Hypothalamus (tissue), 51 donors: ENCODE data around the gene MLEC.
"Not testable (repeated sequence)": the region's sequence is repeated elsewhere in the genome, so short reads cannot be mapped to it uniquely, and the experiment has no call there.

Source experiments
- DNase-seq, 51 donors: peaks; one replicate each; lab custom pipeline; 2025; lab: John Stamatoyannopoulos, UW

Gene MLEC

DNA sequence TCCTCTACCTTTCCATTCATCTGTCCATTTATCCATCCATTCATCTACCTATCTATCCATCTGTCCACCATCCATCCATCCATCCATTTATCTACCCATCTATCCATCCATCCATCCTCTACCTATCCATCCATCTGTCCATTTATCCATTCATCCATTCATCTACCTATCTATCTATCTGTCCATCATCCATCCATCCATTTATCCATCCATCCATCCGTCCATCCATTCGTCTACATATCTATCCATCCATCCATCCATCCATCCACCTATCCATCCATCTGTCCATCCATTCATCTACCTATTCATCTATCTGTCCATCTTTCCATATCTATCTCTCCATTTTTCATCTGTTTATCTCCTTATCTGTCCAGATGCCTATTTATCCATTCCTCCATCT lies 25.5 kb upstream of the MLEC start:
- DNase-seq = no peak

DNA sequence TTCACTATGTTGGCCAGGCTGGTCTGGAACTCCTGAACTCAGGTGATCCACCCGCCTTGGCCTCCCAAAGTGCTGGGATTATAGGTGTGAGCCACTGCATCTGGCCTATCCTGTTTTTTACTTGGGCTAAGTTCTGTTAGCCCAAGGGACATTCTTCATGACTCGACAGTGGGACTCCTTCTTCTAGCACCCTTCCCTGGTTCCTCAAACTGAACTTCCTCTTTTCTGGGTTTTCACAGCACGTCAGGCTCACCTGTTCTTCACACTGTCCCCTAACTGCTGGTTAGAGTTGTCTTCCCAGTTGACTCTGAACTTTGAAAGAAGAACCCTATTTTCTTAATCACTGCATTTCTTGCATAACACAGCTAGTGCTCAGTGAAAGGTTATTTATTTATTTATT lies 24.1 kb upstream of the MLEC start:
- no peak for DNase-seq

DNA sequence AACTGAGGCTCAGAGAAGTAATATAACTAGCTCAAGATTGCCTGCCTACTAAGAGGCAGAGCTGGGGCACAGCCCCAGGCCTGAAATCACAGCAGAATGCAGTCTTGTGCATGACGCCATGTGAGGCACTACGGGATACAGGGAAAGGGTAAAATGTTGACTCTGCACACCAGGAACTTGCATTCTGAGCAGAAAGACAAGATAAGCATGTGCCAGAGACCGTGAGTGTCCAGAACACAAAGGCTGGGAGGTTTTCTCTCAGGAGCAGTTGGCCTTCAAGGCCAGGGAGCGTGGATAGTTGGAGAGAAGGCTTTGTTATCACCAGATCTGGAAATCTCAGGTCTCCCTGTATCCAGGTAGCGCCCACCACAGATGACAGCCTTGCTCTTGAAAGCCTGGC lies 23.2 kb upstream of the MLEC start:
- no peak for DNase-seq

DNA sequence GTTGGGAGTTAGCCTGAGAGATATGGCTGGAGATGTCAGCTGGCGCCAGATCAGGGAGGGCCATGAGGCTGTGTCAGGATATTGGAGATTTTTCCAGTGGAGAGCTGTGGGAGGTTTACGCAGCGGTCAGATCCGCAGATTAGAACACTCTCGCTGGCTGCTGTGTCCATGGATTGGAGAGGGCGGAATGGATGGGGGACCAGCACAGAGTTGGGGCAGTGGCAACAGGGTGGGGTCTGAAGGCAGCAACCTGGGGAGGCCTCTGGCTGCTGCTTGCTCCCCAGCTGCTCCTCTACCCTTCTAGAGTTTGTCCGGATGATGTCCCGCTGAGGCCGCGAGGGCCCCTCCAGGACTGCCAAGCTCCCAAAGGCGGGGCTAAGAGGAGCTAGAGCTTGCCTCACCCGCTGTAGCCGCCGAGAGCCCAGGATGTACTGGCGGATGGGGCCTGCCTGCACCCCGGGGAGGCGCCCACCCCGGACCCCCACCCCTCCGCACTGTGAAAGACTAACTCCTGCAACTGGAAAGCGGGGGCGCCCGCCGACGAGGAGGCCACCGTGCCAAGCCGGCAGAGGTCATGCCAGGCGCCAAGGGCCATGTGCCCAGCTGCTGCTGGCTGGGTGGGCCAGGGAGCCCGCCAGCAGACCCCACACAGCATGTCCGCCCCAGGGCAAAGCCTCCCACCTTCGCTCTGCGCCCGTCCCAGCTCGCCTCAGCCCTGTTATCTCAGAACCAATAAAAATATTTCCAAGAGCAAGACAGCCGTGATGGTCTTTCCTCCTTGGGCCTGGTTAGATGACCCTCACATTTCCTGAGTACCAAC lies 20.2 kb upstream of the MLEC start:
- no peak for DNase-seq

- no peak for DNase-seq
These were observed 18.7 kb upstream of the MLEC start for GRCh38 chr12:120668091-120668867.

- peak in 2 of 51 donors; percentile 5 to 9 for DNase-seq
These were observed 17.8 kb upstream of the MLEC start for GRCh38 chr12:120668868-120669840.

GRCh38 chr12:120670237-120670636 lies 16.7 kb upstream of the MLEC start:
- DNase-seq = not testable (repeated sequence)

GRCh38 chr12:120670667-120671066 lies 16.3 kb upstream of the MLEC start:
- DNase-seq = no peak

GRCh38 chr12:120674097-120674636 lies 12.8 kb upstream of the MLEC start:
- DNase-seq = no peak

DNA sequence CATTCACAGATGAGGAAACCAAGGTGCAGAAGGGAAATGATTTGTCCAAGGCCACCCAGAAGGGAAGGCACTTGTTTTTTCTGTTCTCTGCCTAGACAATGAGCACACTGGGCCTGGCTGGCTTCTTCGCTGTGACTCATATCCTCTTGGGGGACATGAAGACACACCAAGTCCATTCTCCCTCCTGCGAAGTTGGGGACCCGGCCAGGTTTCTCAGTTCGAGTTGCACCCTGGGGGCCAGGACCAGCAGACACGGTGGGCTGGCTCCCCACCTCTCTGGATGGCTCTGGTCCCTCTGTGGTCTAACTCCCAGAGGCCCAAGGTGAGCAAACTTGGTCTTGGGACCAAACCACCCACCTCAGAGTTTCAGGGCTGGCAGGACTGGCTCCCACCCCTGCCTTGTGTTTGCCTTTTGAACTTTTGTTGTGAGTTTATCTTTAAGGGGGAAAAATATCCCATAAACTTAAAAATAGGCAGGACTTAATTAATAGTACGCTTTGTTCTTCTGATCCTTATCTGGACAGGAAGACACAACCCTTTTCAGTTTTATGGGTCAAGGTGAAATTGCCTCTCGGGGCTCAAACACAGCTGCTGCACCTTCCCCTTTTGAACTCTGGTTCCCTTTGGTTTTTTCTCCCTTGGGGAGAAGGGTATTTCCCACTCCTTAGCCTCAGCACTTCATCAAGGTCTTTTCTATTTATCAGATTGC lies 9.0 kb upstream of the MLEC start:
- DNase-seq = no peak

- DNase-seq = no peak
These were observed 8.4 kb upstream of the MLEC start for GRCh38 chr12:120678572-120678971.

- DNase-seq = no peak
These were observed 6.7 kb upstream of the MLEC start for GRCh38 chr12:120680165-120680738.

DNA sequence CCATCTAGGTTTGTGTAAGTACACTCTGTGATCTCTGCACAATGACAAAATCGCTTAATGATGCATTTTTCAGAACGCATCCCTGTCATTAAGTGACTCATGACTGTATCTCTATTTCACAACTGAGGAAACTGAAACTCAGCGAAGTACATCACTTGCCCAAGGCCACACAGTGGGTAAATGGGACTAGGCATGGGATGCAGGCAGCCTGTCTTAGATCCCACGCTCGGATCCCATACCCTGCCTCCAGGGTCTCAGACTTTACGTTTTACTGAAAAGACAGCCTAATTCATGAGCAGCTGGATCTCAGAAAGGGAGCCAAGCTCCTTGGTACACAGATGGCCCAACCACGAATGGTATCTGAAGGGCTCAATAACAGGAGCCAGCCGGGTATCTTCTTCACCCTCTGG lies 2.4 kb upstream of the MLEC start:
- no peak for DNase-seq

GRCh38 chr12:120685522-120685921 lies 1.4 kb upstream of the MLEC start:
- no peak for DNase-seq

DNA sequence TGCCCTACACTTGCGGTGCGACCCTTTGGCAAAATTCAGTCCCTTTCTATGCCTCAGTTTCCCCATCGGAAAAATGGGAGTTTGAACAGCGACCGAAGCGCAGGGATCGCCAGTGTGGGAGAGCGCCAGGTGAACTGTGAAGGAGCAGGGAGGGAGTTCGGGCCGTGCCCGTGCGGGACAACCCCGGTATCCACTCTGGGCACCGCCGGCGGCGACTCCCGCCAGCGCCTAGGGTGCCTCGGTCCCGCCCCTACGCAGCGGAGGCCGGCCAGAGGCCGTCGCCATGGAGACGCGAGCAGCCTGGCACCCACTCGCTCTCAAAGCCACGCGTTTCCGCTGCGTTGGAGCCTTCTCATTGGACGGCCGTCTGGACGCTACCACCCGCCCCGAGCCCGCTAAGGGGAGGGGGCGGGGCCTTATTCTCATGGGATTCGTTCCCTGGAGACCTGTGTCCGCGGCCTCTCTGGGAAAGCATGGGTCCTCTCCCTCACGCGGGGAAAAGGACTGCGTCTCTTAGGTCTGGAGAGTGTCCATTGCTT lies 729 bp upstream of the MLEC start:
- peak; percentile 83 to 99 (median 97) for DNase-seq

- peak in 1 of 51 donors; percentile 9 for DNase-seq
These were observed 785 bp downstream of the MLEC start for GRCh38 chr12:120687578-120688289.

DNA sequence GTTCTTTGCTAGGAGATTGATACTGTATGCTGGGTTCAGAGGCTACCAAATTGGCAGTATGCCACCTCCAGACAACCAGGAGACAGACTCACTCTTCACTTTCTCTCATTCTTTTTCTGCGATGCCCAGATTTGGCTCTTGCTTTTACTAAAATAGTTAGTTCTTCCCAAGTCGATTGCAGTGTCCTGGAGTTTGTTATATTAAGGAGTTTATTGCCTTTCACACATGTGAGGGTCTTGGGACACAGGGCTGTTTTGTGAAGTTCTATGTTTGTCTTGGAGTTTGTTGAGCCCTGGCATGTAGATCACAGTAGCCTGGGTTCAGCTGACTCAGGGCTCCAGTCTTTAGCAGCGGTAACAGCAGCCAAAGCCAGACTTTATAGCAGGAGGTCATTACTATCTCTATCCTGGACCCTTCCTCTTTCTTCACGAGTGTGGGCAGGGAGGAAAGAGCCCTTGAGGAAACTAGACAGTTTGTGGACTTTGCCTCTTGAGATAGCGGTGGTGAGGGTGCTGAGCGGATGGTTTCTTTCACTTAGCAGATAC lies 1.6 kb downstream of the MLEC start:
- peak in 1 of 51 donors; percentile 7 for DNase-seq

DNA sequence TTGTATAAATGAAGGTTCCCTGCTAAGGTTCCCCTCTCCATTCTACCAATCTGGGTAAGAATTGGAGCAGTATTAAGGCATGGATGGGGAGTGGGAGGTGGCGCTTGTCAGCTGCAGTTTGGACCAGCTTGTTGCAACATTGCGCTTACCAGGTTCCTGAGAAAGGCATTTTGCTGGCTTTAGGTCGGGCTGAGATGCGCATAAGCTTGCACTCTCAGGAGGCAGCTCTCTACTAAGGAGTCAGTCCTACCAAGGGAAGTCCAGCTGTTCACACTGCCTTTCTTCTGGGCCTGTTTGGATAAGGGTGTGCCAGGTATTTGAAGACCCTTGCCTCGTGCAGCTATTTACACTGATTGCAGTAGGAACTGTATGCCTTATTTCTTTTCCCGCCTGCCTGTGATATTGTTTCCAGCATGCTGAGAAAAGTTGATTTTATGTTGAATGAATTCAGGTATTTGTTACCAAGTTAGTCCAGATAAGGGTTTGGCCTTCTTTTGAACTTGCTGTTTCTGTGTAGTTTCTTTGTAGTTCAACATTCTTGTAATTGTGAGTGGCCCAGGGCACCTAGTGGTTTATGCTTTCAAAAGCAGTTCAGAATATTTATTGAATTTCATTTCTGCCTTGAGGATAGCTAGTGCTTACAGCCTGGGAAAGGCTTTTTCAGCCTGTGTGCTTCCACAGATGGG lies 2.6 kb downstream of the MLEC start:
- DNase-seq = no peak
